Measurements from ENCODE around the gene ARHGEF17.

GRCh38 chr11:73353422-73353821, 45.3 kb downstream of the ARHGEF17 start:
- TF ChIP-seq, protein P1, sequence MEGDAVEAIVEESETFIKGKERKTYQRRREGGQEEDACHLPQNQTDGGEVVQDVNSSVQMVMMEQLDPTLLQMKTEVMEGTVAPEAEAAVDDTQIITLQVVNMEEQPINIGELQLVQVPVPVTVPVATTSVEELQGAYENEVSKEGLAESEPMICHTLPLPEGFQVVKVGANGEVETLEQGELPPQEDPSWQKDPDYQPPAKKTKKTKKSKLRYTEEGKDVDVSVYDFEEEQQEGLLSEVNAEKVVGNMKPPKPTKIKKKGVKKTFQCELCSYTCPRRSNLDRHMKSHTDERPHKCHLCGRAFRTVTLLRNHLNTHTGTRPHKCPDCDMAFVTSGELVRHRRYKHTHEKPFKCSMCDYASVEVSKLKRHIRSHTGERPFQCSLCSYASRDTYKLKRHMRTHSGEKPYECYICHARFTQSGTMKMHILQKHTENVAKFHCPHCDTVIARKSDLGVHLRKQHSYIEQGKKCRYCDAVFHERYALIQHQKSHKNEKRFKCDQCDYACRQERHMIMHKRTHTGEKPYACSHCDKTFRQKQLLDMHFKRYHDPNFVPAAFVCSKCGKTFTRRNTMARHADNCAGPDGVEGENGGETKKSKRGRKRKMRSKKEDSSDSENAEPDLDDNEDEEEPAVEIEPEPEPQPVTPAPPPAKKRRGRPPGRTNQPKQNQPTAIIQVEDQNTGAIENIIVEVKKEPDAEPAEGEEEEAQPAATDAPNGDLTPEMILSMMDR (conservative IDR thresholded peaks at IDR 0.05): no peak
- no peak for TF ChIP-seq ZFX (IDR thresholded peaks at IDR 0.05)

Data from C4-2B (cell line).